PFSK-1 (cell line): ENCODE data around the gene GTF2H4.

Source experiments
- FOXP2 ChIP-seq: optimal IDR thresholded peaks from 2 replicates; pipeline ENCODE3; 2011; ENCODE audit warnings: borderline replicate concordance, control low read depth, inconsistent platforms; ENCODE audit not compliant: insufficient read depth; ENCODE audit errors: extremely low read length, extremely low read depth
- POLR2AphosphoS5 ChIP-seq: IDR thresholded peaks from 2 replicates; pipeline ENCODE4 v1.6.1; 2012; ENCODE audit warnings: low read depth, mild to moderate bottlenecking, control low read depth, low read length, moderate library complexity
- SIN3A ChIP-seq: IDR thresholded peaks from 2 replicates; pipeline ENCODE4 v1.6.1; 2012; ENCODE audit warnings: mild to moderate bottlenecking, low read length, moderate library complexity, borderline replicate concordance; ENCODE audit not compliant: insufficient read depth
- TAF1 ChIP-seq: IDR thresholded peaks from 2 replicates; pipeline ENCODE4 v1.6.1; 2012; ENCODE audit warnings: low read length, control low read depth, borderline replicate concordance; ENCODE audit not compliant: insufficient read depth
- TF ChIP-seq, protein P1 (sequence below), 2 experiments: IDR thresholded peaks; 2 replicates each; pipeline versions ENCODE4 v1.6.1 to v1.8.0; 2011 to 2012; ENCODE audit warnings: low read depth in 2 of 2, low read length in 2 of 2, control low read depth in 1 of 2, inconsistent platforms in 1 of 2, mild to moderate bottlenecking in 1 of 2, moderate library complexity in 1 of 2; ENCODE audit not compliant: insufficient read depth in 1 of 2

DNA sequence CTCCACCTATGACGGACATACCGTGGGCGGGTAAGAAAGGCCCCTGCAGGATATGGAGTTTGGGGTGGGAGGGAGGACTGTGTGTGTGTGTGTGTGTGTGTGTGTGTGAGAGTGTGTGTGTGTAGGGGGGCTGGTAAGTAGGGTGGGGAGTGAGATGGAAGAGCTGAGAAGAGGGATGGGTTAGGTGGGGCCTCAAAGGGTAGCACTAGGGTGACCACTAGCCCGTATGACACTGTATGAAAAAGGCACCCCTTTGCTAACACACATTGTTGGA, 16.6 kb upstream of the GTF2H4 start:
- TF ChIP-seq POLR2AphosphoS5 (no peak), SIN3A (no peak), TAF1 (no peak), FOXP2 (no peak)
- TF ChIP-seq, protein P1, sequence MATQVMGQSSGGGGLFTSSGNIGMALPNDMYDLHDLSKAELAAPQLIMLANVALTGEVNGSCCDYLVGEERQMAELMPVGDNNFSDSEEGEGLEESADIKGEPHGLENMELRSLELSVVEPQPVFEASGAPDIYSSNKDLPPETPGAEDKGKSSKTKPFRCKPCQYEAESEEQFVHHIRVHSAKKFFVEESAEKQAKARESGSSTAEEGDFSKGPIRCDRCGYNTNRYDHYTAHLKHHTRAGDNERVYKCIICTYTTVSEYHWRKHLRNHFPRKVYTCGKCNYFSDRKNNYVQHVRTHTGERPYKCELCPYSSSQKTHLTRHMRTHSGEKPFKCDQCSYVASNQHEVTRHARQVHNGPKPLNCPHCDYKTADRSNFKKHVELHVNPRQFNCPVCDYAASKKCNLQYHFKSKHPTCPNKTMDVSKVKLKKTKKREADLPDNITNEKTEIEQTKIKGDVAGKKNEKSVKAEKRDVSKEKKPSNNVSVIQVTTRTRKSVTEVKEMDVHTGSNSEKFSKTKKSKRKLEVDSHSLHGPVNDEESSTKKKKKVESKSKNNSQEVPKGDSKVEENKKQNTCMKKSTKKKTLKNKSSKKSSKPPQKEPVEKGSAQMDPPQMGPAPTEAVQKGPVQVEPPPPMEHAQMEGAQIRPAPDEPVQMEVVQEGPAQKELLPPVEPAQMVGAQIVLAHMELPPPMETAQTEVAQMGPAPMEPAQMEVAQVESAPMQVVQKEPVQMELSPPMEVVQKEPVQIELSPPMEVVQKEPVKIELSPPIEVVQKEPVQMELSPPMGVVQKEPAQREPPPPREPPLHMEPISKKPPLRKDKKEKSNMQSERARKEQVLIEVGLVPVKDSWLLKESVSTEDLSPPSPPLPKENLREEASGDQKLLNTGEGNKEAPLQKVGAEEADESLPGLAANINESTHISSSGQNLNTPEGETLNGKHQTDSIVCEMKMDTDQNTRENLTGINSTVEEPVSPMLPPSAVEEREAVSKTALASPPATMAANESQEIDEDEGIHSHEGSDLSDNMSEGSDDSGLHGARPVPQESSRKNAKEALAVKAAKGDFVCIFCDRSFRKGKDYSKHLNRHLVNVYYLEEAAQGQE (IDR thresholded peaks at IDR 0.05; ENCODE audit: insufficient read depth in 1 of 2, low read depth in 2 of 2, low read length in 2 of 2), result no peak
